DMS114 treated with DMSO at 0.1 percent for 48 hours (cell line): Measurements from ENCODE around the gene CCDC28B.

Source experiments
- DNase-seq: peaks from one replicate; lab custom pipeline; 2025; ENCODE audit not compliant: unreplicated experiment; lab: John Stamatoyannopoulos, UW

Gene CCDC28B

DNA sequence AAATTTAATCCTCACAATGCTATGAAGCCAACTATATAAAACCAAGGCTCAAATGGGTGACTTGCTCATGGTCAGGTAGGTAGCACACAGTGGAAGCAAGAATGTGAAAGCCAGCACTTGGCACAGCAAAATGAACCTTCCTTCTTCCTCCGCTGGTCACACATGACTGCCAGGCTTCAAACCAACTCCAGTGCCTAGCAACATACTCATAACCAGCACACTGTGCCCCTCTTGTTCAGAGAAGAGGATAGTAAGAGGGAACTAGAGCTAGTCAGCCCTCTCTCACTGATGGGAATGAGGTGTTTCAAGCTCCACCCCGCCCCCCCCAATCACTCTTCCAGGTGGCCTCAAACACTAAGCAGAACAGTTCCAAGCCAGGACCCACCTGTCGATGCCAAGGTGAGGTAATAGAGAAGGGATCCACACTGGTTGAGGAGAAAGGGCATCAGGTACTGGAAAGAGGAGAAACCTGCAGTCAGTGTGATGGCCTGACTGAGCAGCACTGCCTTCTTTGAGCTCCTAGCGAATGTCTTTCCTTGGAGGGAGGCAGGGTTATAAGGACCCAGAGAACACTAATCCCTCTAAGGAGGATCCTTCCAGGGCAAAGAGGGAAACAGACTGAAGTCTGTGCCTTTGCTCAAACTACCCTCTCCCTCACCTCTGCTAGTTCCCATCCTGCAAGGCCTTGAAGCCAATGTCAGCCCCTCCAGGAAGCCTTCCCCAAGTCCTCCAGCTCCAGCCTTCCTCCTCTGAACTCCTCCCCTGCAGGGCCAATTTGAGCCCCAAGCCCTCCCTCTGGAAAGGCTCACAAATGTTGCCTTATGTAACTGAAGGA is 20.6 kb downstream of the CCDC28B start:
- DNase-seq, result no peak

DNA sequence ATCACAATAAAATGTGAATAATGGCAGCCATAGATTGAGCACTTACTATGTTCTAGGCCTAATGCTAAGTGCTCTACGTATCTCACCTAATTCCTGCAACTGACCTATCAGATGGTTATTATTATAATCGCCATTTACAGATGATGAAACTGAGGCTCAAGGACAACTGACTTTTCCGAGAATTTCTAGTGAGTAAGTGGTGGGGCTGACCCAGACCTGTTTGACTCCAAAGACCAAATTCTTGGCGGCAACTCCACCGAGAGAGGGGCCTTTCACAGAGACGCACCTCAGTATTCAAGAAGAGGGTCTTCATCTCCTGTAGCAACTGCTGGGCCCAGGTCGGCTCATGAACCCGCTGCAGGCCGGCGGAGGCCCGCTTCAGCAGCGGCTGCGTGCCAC is 21.2 kb downstream of the CCDC28B start:
- DNase-seq, result no peak

DNA sequence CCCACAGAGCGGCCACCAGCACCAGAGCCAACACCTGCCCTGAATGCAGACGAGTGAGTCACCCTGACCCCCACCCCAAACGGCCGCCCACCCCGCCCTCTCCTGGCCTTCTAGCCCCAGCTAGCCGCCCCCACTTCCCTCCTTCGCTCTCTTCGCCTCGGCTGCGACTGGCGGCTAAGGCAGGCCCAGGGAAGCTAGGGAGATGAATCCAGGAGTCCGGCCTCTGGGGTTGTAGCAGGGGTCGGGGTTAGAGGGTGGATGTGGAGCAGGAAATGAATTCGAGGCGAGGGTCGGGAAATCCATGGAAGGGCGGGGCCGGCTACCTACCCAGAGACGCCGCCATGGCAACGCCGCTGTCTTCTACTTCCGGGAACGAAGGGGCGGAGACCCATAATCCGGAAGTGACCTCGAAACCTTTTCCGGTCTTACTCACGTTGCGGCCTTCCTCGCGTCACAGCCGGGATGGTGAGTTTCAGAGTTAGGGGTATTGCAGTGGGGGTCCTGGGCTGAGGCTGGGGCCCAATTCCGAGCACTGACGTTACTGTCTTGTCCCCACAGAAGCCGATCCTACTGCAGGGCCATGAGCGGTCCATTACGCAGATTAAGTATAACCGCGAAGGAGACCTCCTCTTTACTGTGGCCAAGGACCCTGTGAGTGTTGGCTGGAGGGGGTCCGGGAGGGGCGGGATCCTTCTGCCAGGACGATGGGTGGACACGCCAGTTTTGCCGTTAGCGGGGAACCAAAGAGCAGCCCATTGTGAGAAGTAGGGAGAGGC is 21.8 kb downstream of the CCDC28B start, which contains the start of the genes EIF3I and TMEM234:
Gene EIF3I, plus strand, starts transcription at position 428 of the 776 bp plus-strand sequence. Its CDS starts 35 bp downstream, at position 463.
Gene TMEM234, minus strand, starts transcription at position 374 of the 776 bp plus-strand sequence. Its CDS starts 31 bp downstream, at position 343.
- DNase-seq, result peak; percentile 90

DNA sequence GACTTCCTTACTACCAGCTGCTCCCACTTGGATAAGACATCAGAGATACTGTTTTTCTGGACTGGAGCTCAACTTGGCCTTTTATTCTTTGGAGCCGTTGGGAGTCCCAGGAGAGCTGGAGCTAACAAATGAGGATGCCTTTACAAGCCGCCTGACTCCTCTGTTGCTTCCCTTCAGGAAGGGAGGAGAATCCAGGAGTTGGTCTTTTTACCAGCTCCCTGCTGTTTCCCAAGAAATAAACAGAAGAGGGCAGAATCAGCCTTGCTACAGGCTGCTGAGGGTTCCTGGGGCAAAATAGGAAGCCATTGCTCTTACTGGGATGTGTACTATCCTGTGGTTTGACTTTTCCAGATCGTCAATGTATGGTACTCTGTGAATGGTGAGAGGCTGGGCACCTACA is 23.3 kb downstream of the CCDC28B start:
- DNase-seq, result no peak

DNA sequence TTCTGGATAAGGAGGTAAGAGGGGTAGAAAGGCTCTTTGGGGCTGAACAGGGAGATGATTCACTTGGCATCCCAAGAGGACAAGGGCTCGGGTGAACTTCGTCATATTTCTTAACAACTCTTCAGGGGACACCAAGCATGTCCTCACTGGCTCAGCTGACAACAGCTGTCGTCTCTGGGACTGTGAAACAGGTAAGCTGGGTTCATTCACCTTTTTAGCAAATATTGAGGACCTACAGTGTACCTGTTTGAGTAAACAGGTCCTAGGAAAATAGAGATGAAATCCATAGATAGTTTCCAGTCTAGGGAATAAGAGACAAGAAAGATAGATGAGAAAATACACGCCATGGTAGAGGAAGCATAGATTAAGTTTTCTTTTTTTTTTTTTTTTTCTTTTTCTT is 23.9 kb downstream of the CCDC28B start:
- DNase-seq, result no peak

DNA sequence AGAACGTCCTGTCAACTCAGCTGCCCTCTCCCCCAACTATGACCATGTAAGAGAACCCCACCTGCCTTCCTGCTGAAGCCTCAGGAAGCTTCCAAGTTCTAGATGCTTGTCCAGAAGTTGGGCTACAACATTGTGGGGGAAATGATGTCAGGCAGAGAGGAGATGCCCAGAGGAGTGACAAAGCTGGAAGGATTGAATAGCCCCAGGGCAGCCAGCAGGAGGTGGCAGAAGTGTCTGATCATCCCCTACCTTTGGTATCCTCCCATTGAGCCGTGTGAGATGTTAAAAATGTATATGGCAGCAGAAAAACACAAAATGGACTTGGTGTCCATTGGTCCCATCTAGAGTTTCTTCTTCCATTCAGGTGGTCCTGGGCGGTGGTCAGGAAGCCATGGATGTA is 28.4 kb downstream of the CCDC28B start:
- DNase-seq, result no peak

DNA sequence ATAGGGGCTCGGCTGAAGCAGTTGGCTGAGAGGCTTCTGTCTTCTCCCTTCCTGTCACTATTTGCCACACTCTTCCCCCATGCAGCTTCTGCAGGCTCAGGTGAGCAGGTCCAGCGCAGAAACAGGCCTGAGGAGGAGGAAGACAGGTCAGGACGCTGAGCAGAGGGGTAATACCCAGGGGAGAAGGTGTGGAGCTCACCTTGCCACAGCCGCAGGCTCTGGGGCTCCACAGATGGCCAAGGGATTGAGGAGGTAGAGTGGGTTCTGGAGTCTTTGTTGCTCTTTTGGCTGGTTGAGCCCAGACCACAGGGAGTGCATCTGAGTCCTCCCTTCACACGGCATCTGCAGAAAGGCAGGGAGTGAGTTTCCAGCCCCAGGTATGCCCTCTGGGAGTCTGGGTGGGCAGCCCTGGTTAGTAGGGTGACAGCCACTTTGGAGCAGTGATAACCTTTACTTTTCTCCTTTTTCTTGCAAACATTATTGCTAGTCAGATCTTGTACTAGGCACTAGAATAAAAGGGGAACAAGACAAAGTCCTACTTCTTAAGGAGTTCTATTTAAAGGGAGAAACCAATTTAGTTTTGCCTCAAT is 31.5 kb downstream of the CCDC28B start:
- no peak for DNase-seq

DNA sequence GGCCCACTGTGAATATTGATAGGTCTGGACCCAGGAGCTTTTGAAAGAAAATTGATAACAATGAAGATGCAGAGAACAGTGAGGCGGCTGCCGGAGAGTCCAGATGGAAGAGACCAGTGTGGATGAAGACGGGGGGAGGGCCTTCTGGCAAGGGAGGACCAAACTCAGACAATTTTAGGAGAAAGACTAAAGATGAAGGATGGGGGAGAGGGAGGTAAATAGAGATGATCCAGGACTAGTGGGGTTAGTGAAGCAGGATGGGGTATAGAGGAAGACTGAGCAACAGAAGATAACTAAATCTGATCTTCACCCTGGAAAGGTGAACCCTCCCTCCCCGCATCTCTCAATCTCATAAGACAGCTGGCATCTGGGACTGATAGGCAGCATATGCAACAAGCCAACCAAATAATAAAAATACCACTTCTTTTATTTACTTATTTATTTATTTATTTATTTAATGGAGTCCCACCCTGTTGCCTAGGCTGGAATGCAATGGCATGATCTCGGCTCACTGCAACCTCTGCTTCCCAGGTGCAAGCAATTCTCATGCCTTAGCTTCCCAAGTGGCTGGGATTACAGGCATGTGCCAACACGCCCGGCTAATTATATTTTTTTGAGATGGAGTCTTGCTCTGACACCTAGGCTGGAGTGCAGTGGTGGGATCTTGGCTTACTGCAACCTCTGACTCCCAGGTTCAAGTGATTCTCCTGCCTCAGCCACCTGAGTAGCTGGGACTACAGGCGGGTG is 32.3 kb downstream of the CCDC28B start:
- no peak for DNase-seq

DNA sequence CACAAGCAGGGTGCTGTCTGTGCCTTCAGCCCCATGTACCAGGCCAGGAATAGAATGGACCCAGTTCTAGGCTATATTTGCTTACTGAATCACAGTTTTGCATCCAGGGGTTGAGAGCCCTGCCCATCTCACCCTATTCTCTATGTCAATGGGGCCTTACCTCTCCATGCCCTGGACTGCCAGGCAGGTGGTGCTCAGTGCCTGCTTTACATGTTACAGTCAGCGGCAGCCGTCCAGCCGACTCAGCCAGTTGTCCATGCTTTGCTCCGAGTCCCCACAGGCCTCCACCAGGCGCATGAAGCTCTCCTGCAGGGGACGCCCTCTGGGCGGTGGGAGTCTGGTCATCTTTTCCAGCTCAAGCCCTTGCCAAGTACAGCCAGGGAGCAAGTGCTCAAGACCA is 34.4 kb downstream of the CCDC28B start:
- no peak for DNase-seq

DNA sequence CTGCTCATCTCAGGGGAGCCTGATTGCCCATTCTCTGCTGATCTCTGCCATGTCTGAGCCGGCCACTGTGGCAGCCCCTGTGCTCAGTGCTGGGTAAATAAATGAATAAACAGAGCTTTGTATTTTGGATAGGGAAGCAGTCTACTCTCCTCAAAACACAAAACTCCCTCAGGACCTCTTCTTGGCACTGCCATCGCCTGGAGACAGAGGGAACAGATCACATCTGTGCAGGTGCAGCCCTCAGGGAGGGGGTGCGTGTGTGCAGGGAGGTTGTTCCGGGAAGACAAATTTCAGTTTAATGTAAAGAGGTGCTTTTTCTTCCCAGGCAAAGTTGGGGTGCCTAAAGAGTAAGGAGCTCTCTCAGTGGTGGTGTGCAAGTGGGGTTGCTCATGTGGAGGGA is 38.9 kb downstream of the CCDC28B start:
- no peak for DNase-seq

DNA sequence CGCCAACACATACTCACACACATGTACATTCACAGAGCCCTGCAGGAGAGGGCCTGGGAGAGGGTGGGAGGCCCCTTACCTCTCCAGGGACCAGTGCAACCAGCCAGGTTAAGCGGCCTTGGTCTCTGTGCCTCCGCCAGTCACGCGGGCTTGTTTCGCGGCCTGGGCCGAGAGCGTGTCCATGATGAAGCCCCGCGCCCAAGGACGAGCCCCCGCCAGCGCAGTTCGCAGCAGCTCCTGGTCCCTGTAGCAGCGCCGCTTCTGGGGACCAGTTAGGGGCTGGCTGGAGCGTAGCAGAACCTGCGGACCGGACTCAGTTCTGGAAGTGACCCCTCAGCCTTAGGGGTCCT is 39.4 kb downstream of the CCDC28B start:
- DNase-seq, result no peak

DNA sequence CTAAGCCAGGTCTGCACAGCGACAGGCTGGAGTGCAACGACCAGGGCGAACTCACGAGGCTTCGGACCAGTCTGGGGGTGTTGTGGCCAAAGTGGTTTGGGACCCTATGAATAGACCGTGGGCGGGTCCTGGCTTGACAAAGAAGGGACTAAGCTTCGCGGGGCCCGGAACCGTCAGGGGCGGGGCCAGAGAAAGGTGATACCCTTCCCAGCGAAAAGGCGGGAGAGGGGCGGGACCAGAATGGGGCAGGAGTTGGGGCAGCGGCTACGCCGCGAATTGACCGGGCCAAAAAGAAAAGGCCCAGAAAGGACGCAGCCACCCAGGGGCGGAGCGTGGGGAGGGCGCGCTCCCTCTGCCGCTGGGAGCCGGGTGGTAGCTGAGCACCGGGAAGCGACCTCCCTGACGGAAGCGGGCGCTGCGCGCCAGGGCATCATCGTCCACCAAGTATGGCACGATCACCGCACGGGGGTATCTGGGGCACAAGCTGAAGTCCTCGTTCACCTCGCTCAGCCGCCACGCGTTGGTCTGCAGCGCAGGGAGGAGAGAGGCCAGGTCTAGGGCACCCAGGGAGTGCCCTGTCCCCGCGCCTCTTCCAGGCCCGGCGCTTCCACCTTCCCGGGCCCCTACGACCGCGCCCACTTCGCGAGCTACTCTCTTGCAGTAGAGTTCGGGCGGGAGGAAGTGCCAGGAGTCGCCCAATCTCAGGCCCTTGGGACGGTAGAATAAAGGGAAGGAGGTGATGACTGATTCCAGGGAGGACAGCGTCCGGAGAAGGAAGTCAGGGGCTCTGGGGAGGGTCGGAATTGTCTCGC is 40.0 kb downstream of the CCDC28B start:
- DNase-seq, result peak; percentile 22

DNA sequence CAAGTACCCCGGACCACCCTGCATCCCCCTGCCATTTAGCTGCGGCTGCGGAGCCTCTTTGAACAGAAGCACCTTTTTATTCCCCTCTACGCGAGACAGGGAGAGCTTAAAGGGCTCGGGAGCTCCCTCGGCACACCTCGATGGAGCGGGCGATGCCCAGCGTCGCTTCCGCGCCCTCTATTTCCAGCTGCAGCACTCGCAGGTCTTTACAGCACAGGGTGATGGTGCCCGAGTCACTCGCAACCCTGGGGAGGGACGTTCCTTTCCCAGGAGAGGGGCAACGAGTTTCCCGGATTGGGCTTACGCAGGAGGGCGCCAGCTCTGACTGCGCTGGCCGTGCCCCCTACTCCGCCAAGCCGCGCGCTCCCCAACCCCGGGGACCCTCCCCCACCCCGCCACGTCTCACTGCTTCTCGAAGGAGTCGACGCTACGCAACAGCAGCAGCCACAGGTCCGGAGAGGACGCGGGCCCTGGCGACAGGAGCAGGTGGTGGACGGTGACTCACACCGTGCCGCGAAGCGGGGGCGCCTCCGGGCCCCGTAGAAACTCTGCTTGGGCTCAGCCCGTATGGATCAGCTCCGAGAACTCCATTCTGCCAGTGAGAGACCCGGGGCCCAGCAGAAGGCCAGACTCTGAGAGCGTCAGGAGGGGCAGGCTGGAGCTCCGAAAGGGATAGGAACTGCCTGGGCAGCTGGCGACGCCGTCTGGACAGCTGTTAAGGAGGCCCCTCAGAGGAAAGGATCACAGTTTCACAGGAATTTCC is 40.8 kb downstream of the CCDC28B start:
- peak; percentile 27 for DNase-seq

DNA sequence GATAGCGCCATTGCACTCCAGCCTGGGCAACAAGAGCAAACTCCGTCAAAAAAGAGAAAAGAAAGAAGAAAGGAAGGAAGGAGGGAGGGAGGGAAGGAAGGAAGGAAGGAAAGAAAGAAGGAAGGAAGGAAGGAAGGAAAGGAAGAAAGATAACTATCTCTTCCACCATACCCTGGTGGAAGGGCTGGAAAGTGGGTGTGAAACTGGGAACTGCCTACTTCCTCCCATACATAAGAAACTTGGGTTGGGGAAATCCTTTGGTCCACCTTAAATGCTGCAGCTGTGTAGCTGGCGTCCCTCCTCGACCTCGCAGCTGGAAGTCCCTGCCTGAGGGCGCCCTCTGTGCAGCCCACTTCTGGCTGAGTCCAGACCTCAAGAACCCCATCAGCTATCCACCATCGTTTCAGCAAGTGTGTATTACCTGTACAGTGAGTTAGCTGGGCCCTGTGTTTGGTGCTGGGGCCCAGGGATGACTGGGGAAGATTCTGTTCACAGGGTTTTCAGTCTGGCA is 42.0 kb downstream of the CCDC28B start:
- DNase-seq, result no peak

DNA sequence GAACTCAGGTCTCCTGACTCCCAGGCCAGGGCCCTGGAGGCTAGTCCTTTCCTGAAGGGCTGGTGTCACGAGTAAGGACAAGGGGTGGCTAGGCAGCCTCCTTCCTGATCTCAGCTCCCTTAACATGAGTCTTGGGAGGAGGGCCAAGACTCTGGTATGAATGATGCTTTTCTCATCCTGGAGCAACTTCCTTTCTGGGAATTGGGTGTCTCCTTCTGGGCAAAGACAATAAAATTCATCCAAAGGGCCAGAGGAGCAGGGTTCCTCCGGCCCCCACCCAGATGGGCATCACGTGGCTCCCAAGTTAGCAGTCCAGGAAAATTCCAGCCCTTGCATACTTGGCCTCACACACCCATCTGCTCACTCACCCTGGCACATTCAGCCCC is 46.5 kb downstream of the CCDC28B start, which contains the start of gene FAM167B:
Gene FAM167B, plus strand, starts transcription at position 335 of the 386 bp plus-strand sequence. CDS start 200 bp downstream, outside the sequence.
- DNase-seq, result no peak

DNA sequence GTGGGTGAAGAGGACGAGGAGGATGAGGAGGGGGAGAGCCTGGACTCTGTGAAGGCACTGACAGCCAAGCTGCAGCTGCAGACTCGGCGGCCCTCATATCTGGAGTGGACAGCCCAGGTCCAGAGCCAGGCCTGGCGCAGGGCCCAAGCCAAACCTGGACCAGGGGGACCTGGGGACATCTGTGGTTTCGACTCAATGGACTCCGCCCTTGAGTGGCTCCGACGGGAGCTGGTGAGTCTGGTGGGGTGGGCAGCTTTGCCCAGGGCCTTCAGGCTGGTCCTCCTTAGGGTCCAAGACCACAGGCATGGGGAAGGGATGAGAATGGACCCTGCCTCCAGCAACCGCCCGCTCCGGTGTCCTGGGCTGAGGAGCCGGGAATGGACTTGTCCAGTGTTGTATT is 47.1 kb downstream of the CCDC28B start:
- no peak for DNase-seq

DNA sequence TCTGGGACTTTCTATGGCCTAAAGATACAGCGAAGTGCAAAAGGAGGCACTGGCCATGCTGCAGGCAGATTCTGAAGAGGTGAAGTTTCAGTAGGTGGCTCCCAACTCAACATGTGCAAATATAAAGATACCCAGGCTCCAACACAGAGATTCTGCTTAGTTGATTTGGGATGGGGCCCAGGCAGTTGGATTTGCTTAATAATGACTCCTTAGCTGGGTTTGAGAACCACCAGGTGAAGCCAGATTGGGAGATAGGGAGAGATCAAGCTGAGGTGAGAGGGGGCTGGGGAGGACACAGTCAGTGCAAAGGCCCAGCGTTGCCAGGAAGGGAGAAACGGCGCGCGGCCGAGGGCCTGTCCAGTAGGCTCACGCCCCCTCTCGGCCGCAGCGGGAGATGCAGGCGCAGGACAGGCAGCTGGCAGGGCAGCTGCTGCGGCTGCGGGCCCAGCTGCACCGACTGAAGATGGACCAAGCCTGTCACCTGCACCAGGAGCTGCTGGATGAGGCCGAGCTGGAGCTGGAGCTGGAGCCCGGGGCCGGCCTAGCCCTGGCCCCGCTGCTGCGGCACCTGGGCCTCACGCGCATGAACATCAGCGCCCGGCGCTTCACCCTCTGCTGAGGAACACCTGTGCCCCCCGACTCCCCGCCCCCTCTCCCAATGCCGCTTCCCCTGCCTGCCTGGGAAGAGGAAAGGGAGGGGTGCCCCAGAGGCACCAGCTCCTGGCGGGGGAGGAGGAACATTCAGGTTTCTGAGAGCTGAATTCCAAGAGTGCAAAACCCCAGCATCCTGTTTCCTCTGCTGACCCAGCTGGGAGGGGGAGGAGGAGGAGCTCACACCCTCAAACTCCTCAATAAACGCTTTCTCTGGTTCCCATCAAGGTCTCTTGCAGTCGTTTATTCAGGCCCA is 47.8 kb downstream of the CCDC28B start:
- DNase-seq, result no peak

DNA sequence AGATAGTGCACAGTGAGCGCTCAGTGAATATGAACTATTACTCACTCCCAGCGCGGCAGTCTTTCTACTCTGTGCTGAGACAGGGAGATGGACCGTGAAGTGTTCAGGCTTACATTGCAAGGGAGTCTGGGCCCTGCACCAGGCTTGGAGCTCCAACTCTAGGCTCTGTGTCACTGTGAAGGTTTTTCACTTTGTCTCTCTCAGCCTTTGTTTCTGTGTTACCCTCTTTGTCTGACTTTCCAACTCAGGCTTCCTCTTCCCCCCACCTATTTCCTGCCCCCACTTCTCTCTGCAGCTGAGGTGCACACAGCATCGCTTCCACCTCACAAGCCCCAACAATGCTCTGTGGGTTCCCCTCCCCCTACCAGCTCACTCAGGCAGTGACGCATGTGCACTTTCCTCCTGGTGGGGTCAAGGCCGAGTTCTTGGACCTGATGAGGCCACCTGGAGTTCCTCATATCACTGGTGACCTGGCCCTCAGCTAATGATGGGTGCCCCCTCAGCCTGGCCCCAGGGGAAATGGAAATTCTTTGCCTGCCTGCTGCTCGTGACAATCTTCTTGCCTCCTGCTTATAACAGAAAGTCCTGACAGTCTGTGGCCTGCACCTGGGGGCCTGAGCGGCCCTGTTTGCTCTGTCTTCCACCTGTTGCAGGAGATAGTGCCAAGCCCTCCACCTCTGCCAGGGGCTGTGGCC is 49.6 kb downstream of the CCDC28B start:
- DNase-seq, result no peak
